NCI-H2029 treated with DMSO at 0.1 percent for 48 hours (cell line): ENCODE data around the gene GRIN2B.

Source experiments
- DNase-seq: peaks from one replicate; lab custom pipeline; 2025; lab: John Stamatoyannopoulos, UW

The GRIN2B gene

GRCh38 chr12:13981296-13981962, at the start of gene GRIN2B:
Gene GRIN2B (minus strand): TSS chr12:13981602. CDS start chr12:13866208, 115,394 bp downstream.
- DNase-seq: no peak

GRCh38 chr12:14026537-14026936, 45.1 kb upstream of the GRIN2B start:
- DNase-seq: no peak

DNA sequence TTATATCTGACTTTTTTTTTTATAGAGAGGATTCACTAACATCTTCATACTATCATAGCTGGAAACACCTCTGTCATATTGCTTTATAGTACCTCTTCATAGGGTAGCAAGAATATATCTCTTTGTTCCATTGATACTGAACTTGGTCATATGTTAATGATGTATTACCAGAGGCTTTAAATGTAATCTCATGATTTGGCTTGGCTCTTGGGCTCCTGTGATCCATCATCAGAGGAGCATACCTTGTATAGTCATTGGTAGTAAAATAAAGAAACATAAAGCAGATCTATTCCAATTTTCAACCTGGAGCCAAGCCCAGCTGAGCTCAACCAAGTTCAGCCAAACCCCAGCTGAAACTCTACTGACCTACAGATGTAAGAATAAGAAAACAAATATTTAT, 43.2 kb upstream of the GRIN2B start:
- no peak for DNase-seq

DNA sequence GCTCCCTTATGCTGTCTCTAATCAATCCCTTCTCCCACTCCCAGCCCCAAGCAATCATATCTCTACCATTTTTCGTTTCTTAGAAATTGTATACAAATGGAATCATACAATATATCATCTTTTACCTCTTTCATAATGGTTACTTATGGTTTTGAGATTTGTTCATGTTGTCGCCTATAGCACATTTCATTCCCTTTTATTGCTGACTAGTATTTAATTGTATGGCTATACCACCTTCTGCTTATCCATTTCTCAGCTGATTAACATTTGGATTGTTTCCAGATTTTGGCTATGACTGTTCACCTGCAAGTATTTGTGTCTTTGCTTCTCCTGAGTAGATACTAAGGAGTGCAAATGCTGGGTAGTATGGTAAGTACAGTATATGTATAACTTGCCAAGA, 36.7 kb upstream of the GRIN2B start:
- no peak for DNase-seq

GRCh38 chr12:14010989-14011388, 29.6 kb upstream of the GRIN2B start:
- no peak for DNase-seq

GRCh38 chr12:14007639-14008038, 26.2 kb upstream of the GRIN2B start:
- DNase-seq: no peak

- DNase-seq: no peak
Measured at GRCh38 chr12:13992585-13992984, 11.2 kb upstream of the GRIN2B start.

DNA sequence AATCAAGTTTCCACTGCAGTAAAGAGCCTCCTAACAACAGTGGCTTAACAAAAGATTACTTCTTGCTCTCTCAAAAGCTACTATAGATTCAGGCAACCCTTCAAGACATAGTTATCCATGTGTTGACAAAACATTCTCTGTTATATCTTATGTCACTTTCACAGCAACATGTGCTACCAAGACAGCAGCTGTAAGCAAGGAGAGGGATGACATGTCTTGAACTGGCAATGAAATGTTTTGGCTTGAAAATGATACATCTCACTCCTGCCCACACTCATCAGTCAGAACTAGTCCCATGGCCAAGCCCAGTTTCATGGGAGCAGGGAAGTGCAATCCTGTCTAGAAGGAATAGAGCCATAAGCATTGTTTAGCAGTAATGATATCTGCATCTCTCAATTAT, 10.7 kb upstream of the GRIN2B start:
- no peak for DNase-seq

- no peak for DNase-seq
Measured at GRCh38 chr12:13986031-13986430, 4.6 kb upstream of the GRIN2B start.

DNA sequence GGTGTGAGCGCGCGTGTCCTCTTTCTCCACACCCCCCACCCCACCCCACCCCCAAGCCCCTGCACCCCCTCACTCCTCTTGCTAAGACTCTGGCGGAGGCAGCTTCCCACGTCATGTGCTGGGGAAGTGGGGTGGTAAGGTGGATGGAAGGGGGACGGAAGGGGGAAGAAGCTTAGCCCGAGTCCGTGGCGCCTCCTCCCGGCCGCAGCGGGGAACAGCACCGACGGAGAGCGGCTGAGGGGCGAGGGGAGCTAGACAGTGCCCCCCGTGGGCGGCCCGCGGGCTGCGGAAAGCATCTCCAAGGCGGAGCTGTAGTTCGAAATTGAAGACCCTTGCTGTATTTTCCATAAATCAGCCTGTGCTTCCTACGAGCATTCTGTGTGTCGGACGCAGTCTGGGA, 588 bp upstream of the GRIN2B start:
- DNase-seq: no peak

- no peak for DNase-seq
Measured at GRCh38 chr12:13980538-13981295, 685 bp downstream of the GRIN2B start.

GRCh38 chr12:13979772-13980378, 1.5 kb downstream of the GRIN2B start:
- DNase-seq: no peak

- DNase-seq: no peak
Measured at GRCh38 chr12:13978876-13979275, 2.5 kb downstream of the GRIN2B start.

DNA sequence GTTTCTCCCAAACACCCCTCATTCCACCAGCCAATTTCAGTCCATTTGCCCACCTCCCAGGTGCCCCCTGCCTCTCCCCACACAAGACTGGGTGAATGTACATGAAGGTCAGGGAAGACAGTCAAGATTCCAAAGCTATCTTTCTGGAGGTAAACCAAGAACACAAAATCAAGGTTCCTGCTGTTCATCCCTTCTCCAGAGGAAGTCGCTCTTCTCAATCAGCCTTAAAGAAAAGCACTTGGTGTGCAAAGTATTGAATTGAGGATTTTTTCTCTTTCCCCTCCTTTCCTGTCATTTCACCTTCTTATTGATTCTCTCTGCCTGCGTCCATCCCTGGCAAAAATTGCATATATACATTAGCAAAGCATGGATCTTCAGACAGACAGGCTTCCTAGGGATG, 4.5 kb downstream of the GRIN2B start:
- no peak for DNase-seq

DNA sequence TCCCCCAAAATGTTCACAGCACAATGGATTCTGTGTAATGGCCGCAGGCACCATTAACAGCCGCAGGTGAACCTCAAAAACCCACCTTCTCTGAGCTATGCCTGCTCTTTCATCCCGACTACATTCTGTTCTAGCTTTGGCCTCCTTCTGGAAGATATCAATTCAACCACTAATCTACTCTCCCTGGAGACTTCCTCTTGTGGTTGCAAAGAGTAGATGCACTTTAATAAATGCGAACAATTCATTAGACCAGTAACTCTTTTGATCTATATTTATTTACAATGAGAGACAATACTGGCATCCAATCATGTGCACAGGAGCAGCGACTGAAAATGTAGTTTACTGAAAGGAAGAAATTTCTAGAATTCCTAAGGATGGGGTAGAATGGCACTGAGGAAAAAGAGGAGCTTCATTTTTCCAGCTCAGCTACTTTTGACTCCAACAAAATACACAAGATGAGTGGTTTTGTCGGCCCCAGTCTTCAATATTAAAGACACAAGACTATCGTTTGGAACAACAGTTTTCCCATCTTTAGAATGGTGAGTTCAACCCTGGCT, 5.3 kb downstream of the GRIN2B start:
- no peak for DNase-seq

DNA sequence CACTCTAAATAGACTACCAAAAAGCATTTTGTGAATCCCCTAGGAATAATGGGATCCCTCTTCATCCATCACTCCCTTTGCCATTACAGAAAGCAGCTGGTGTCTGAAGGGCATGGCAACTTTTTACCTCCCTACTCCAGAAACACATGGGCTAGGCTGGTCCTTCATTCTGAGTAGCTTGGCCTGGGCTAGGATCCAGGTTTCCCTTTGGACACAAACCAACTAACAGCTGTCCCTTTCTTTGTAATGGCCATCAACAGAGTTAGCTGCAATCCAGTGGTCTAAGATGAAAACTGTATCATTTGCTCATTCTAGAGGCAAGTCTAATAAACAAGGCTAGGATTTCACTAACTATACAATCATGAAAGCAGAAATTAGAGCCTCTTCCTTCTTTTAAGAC, 7.4 kb downstream of the GRIN2B start:
- DNase-seq: no peak

DNA sequence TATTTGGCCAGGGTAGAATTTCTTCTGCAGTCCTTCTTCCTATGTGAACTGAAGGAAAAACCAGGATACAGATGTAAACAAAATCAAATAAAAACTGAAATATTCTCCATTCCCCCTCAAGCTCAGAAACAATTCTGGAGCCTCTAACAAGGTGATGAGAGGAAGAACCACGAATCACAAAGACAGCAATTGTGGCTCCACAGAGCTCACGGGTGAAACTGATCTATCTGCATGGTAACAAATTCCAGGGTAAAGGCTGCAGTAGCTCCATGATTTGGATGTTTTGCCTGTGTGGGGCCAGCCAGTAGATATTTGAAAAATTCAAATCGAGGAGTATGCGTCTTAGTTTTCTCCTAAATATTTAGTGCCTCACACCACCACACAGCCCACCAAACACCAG, 10.6 kb downstream of the GRIN2B start:
- no peak for DNase-seq

DNA sequence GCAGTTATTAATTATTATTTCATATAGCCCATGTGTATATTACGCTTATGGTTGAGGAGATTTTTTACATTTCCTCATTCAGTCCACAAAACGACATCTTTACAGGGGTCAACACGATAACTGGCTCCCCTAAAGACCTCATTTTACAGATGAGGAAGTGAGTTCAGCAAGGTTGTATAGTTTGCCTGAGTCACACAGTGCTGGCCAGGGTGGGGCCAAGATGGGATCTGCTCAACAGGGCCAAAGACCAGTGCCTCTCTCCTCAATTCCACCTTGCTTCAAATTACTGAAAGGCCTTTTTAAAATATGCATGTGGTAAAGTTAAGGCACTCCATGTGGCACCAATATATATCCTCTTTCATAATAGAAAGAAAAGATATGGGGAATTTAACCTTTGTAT, 13.1 kb downstream of the GRIN2B start:
- DNase-seq: no peak

DNA sequence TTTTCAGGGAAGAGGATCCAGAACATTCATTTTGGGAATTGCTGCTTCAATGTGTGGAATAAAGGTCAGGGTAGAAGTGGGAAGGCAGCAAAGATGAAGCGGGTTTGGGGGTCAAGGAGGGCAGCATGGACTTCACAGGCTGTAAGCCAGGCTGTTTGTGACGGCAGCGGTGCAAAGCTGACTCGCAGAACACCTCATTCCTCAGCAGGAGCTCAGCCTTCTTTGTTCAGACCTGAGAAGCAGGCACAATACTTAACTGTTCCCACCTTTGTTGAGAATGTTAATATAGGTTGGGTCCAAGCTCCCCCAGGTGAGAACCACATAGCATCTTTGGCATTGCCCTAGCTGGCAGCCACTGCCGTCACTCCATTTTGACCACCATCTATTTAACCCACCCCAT, 16.7 kb downstream of the GRIN2B start:
- DNase-seq: no peak

- no peak for DNase-seq
Measured at GRCh38 chr12:13962699-13963098, 18.7 kb downstream of the GRIN2B start.

GRCh38 chr12:13961971-13962370, 19.4 kb downstream of the GRIN2B start:
- no peak for DNase-seq

GRCh38 chr12:13959131-13959723, 22.2 kb downstream of the GRIN2B start:
- no peak for DNase-seq

GRCh38 chr12:13957576-13957975, 23.8 kb downstream of the GRIN2B start:
- DNase-seq: no peak
